ENCODE results near the gene SPIN1. TPM values are rescaled to one million over a fixed set of nuclear protein-coding genes. Genes with fewer than 3 reads are reported as not detected.

SPIN1 gene
- total RNA-seq, 1 donor from 2014 or later, result 124 TPM

GRCh38 chr9:88388886-88389605 is 802 bp downstream of the SPIN1 start:
- DNase-seq (ENCODE audit: low spot score), result peak; percentile 82

DNA sequence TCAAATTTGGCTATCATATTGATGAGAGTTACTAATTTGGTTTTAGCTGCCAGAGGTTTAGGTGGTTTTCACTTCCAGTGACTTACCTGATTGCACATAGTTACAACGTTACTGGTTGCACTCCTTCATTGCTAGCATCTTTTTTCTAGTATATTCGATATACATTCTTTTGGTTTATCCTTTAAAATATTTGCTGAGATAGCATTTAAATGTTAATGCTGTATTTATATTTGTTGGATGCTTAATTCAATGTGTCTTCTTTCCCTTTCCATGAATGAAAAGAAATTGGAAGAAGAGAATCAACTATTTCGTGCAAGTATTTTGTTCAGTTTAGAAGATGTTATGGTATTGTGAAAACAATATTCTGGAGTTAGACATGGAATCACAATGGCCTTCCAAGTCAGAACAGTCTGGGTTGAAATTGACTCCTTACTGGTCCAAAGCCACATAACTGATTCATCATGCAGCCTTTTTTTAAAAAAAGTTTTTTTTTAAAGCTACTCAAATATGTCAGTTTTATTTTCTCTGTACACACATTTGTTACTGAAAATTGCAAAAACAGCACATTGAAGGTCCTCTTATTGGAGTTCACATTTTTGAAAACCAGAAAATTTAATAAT is 2.2 kb downstream of the SPIN1 start:
- no peak for DNase-seq (ENCODE audit: low spot score)

- no peak for DNase-seq (ENCODE audit: low spot score)
These were observed 3.0 kb downstream of the SPIN1 start for GRCh38 chr9:88391236-88391635.

- DNase-seq (ENCODE audit: low spot score), result no peak
These were observed 3.7 kb downstream of the SPIN1 start for GRCh38 chr9:88391921-88392320.

GRCh38 chr9:88392549-88392948 is 4.3 kb downstream of the SPIN1 start:
- DNase-seq (ENCODE audit: low spot score), result no peak

- peak; percentile 29 for DNase-seq (ENCODE audit: low spot score)
These were observed 8.8 kb downstream of the SPIN1 start for GRCh38 chr9:88396836-88397577.

DNA sequence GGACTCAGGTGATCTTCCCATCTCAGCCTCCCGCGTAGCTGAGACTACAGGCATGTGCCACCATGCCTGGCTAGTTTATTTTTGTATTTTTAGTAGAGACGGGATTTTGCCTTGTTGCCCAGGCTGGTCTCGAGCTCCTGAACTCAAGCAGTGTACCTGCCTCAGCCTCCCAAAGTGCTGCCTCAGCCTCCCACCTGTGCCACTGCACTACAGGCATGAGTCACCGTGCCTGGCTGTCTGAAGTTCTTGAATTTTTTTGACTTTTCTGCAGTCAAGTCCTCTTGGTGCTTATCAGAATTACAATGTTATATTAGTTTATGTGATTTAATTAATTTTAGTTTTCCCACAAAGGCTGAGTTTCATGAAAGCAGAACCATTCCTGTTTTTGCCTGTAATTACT is 9.8 kb downstream of the SPIN1 start:
- no peak for DNase-seq (ENCODE audit: low spot score)

GRCh38 chr9:88399966-88400365 is 11.7 kb downstream of the SPIN1 start:
- DNase-seq (ENCODE audit: low spot score), result peak; percentile 95

DNA sequence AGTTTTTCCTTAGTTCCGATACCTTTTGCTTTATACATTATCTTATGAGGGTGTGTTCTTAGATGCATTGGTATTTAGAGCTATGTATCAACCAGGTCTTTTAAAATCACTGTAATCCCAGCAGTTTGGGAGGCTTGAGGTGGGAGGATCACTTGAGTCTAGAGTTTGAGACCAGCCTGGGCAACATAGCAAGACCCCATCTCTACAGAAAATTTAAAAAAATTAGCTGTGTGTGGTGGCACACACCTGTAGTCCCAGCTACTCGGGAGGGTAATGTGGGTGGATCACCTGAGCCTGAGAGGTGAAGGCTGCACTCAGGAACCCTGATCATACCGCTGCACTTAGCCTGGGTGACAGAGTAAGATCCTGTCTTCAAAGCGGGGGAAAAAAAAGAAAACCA is 15.1 kb downstream of the SPIN1 start:
- DNase-seq (ENCODE audit: low spot score), result no peak

- no peak for DNase-seq (ENCODE audit: low spot score)
These were observed 17.8 kb downstream of the SPIN1 start for GRCh38 chr9:88406051-88406450.

DNA sequence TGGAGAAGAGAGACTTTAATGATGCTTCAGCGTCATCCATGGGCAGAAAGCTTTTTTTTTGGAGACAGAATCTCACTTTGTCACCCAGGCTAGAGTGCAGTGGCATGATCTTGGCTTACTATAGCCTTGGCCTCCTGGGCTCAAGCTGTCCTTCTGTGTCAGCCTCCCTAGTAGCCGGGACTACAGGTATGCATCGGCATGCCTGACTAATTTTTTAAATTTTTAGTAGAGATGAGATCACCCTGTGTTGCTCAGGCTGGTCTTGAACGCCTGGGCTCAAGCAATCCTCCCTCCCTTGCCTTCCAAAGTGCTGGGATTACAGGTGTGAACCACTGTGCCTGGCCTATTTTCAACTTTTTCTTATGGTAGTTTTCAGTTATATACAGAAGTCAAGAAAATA is 23.2 kb downstream of the SPIN1 start:
- no peak for DNase-seq (ENCODE audit: low spot score)

- DNase-seq (ENCODE audit: low spot score), result no peak
These were observed 26.1 kb downstream of the SPIN1 start for GRCh38 chr9:88414298-88414697.

DNA sequence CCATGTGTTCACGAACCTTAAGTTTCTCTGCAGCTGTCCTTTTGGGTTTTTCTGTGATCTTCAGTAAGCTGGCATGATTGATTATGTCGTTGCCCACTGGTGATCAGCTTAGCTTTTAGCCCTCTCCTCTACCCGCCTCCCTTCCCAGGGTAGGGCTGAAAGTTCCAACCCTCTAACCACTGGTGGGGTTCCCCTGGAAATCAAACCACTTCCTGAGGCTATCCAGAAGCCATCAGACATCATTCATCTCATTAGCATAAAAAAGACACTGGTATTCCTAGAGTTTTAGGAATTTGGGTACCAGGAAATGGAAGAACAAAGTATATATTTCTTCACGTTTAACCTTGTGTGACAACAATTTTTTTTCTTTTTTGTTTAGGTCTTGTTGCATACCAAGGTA is 29.8 kb downstream of the SPIN1 start:
- DNase-seq (ENCODE audit: low spot score), result no peak

- DNase-seq (ENCODE audit: low spot score), result no peak
These were observed 30.7 kb downstream of the SPIN1 start for GRCh38 chr9:88418715-88419540.

- DNase-seq (ENCODE audit: low spot score), result no peak
These were observed 32.0 kb downstream of the SPIN1 start for GRCh38 chr9:88420227-88420626.

GRCh38 chr9:88421348-88421747 is 33.1 kb downstream of the SPIN1 start:
- DNase-seq (ENCODE audit: low spot score), result no peak

GRCh38 chr9:88425538-88425950 is 37.3 kb downstream of the SPIN1 start:
- DNase-seq (ENCODE audit: low spot score), result peak; percentile 27

GRCh38 chr9:88426651-88427050 is 38.4 kb downstream of the SPIN1 start:
- DNase-seq (ENCODE audit: low spot score), result no peak

DNA sequence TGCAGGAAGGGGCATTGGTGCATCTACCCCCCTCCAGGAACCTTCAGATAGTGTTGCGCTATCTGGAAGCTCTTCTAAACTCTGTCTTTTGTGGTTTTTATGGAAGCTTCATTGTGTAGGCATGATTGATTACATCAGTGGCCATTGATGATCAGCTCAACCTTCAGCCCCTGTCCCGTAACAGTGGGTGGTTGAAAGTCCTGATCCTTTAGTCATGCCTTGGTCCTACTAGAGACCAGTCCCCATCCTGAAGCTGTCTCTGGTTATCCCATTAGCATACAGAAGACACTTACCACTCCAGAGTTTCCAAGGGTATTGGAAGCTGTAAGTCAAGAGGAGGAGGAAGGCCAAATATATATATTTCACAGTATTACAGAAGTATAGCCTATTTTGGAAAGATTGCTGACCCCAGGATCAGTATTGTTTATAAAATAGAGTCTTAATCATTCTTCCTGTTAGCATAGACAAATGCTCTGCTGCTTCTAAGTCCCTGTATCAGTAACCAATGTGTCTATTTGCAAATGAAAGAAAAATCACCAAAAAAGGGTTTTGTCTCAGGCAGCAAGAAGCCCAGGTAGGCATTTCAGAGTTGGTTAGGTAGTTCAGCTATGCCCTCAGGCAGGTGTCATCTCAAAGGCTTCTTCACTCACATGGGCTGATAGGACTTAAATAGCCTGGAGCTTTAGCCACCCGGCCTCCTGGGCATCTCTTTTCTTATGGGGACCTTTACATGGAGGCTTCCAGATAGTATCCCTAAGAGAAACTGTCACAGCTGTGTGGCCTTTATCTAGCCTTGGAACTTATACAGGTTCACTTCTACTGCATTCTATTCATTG is 41.6 kb downstream of the SPIN1 start:
- DNase-seq (ENCODE audit: low spot score), result no peak

DNA sequence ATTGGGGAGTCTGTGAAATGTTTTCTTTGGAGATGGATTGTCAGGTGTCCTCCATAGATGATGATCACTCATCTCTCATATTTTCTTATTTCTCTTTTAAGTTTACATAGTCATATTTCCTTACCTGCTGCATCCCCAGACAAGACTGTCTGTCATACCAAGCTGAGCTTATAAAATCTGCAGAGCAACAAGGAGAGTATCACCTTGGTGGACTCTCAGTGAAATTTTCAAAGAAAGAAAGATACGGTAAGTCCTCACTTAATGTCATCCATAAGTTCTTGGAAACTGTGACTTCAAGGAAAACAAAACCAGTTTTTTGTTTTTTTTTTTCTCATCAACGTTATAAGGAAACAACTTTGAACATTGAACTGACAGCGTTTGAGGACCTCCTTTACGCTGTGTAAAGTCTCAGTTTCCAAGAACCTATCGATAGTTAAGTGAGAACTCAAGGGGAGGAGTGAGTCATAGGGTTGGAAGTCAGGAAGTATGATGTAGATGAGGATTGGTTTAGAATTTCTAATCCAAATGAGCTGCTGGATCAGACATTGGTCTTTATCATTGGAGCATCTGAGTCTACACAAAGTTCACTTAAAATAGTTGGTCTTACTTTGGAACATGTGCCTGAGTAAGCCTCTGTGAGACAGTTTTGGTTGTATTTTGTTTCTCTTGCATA is 45.5 kb downstream of the SPIN1 start:
- DNase-seq (ENCODE audit: low spot score), result peak; percentile 53
